HCT116 (cell line): ENCODE results near the gene TSPAN5.

Source experiments
- CEBPB ChIP-seq: IDR thresholded peaks from 2 replicates; pipeline ENCODE4 v1.6.1; 2012; ENCODE audit warnings: low read depth
- EGR1 ChIP-seq: IDR thresholded peaks from 2 replicates; pipeline ENCODE4 v1.6.1; 2012; ENCODE audit warnings: low read depth
- EZH2 ChIP-seq: fragments of 200-600 bp; sonication (generic); IDR thresholded peaks from 2 replicates; pipeline ENCODE4 v1.6.1; 2017; ENCODE audit warnings: antibody characterized with exemption, mixed run types
- POLR2A ChIP-seq: IDR thresholded peaks from 2 replicates; pipeline ENCODE4 v1.7.0; 2011; ENCODE audit warnings: borderline replicate concordance; ENCODE audit not compliant: insufficient read depth, insufficient read length; ENCODE audit errors: extremely low read depth
- POLR2AphosphoS5 ChIP-seq: IDR thresholded peaks from 2 replicates; pipeline ENCODE4 v1.6.1; 2011; ENCODE audit warnings: mild to moderate bottlenecking, low read depth, low read length, moderate library complexity
- RAD21 ChIP-seq: IDR thresholded peaks from 2 replicates; pipeline ENCODE4 v1.6.1; 2012; ENCODE audit warnings: low read depth, mild to moderate bottlenecking
- SP1 ChIP-seq: IDR thresholded peaks from 2 replicates; pipeline ENCODE4 v1.6.1; 2012; ENCODE audit warnings: low read depth
- TCF7L2 ChIP-seq: IDR thresholded peaks from 2 replicates; pipeline ENCODE4 v1.7.0; 2011; ENCODE audit warnings: borderline replicate concordance, inconsistent platforms; ENCODE audit not compliant: insufficient read depth, insufficient read length; ENCODE audit errors: extremely low read depth
- YY1 ChIP-seq: IDR thresholded peaks from 2 replicates; pipeline ENCODE4 v1.6.1; 2011; ENCODE audit warnings: low read length, low read depth, moderate library complexity, mild to moderate bottlenecking; ENCODE audit not compliant: insufficient replicate concordance; ENCODE audit errors: extremely low read depth
- ZFX ChIP-seq: fragments of 450-650 bp; IDR thresholded peaks from 2 replicates; pipeline ENCODE4 v1.6.1; 2017
- ZNF274 ChIP-seq: fragments of 200-500 bp; sonication (Bioruptor generic); IDR thresholded peaks from 2 replicates; pipeline ENCODE4 v1.6.1; 2014; ENCODE audit warnings: mild to moderate bottlenecking, low read depth, low read length, inconsistent platforms
- TF ChIP-seq, protein P1 (sequence below), 3 experiments: fragments of 200-600 bp in 1 of 3; sonication (generic) in 1 of 3; IDR thresholded peaks in 2 of 3; conservative IDR thresholded peaks in 1 of 3; 2 replicates each; pipeline ENCODE4 v1.5.1; 2012 to 2017; ENCODE audit warnings: low read depth in 2 of 3, low read length in 2 of 3, antibody characterized with exemption in 1 of 3, borderline replicate concordance in 1 of 3, control low read depth in 1 of 3, mild to moderate bottlenecking in 1 of 3, mixed read lengths in 1 of 3, mixed run types in 1 of 3, moderate library complexity in 1 of 3; ENCODE audit not compliant: insufficient read depth in 1 of 3
- TF ChIP-seq, protein P2 (sequence below): IDR thresholded peaks from 2 replicates; pipeline ENCODE4 v1.6.1; 2012; ENCODE audit warnings: low read depth
- TF ChIP-seq, protein P3 (sequence below): IDR thresholded peaks from 2 replicates; pipeline ENCODE4 v1.6.1; 2012

DNA sequence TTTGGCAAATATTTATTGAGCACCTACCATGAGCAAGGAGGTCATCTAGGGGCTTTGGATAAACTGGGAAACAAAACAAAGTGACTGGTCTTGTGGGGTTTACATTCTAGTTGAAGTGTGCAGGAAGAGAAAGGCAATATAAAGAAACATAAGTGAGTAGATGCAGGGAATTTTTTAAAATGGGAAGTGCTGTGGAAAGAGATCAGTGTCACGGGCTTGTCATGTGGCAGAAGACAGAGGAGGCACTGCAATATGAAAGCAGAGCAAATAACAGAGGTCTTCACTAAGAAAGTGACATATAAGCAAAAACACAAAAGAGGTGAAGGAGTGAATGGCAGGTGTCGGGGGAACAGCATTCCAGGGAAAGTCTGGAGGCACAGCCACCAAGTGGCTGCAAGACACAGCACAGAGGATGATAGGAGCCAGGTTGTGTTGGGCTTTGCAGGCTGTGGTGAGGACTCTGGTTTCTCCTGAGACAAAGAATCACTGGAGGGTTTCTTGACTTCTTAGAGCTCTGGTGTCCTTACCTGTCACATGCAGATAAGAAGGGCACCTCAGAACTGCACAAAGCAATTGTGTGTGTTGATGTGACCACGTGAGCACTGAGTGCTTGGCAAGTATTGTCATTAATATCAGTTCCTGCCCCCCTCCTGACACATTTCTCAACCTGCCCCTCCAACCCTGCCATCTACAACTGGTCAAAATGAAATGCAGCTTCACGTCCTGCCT, 143.5 kb downstream of the TSPAN5 start:
- TF ChIP-seq, protein P1, sequence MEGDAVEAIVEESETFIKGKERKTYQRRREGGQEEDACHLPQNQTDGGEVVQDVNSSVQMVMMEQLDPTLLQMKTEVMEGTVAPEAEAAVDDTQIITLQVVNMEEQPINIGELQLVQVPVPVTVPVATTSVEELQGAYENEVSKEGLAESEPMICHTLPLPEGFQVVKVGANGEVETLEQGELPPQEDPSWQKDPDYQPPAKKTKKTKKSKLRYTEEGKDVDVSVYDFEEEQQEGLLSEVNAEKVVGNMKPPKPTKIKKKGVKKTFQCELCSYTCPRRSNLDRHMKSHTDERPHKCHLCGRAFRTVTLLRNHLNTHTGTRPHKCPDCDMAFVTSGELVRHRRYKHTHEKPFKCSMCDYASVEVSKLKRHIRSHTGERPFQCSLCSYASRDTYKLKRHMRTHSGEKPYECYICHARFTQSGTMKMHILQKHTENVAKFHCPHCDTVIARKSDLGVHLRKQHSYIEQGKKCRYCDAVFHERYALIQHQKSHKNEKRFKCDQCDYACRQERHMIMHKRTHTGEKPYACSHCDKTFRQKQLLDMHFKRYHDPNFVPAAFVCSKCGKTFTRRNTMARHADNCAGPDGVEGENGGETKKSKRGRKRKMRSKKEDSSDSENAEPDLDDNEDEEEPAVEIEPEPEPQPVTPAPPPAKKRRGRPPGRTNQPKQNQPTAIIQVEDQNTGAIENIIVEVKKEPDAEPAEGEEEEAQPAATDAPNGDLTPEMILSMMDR (IDR thresholded peaks at IDR 0.05 in 2 of 3, conservative IDR thresholded peaks at IDR 0.05 in 1 of 3; ENCODE audit: borderline replicate concordance in 1 of 3, insufficient read depth in 1 of 3, low read depth in 2 of 3, low read length in 2 of 3) = no peak
- TF ChIP-seq EZH2 = no peak
- no peak for TF ChIP-seq TCF7L2
- no peak for TF ChIP-seq CEBPB
- no peak for TF ChIP-seq EGR1
- TF ChIP-seq SP1 = no peak
- no peak for TF ChIP-seq POLR2AphosphoS5
- TF ChIP-seq ZFX = no peak
- TF ChIP-seq ZNF274 = no peak
- no peak for TF ChIP-seq POLR2A
- TF ChIP-seq RAD21 = no peak
- TF ChIP-seq, protein P2, sequence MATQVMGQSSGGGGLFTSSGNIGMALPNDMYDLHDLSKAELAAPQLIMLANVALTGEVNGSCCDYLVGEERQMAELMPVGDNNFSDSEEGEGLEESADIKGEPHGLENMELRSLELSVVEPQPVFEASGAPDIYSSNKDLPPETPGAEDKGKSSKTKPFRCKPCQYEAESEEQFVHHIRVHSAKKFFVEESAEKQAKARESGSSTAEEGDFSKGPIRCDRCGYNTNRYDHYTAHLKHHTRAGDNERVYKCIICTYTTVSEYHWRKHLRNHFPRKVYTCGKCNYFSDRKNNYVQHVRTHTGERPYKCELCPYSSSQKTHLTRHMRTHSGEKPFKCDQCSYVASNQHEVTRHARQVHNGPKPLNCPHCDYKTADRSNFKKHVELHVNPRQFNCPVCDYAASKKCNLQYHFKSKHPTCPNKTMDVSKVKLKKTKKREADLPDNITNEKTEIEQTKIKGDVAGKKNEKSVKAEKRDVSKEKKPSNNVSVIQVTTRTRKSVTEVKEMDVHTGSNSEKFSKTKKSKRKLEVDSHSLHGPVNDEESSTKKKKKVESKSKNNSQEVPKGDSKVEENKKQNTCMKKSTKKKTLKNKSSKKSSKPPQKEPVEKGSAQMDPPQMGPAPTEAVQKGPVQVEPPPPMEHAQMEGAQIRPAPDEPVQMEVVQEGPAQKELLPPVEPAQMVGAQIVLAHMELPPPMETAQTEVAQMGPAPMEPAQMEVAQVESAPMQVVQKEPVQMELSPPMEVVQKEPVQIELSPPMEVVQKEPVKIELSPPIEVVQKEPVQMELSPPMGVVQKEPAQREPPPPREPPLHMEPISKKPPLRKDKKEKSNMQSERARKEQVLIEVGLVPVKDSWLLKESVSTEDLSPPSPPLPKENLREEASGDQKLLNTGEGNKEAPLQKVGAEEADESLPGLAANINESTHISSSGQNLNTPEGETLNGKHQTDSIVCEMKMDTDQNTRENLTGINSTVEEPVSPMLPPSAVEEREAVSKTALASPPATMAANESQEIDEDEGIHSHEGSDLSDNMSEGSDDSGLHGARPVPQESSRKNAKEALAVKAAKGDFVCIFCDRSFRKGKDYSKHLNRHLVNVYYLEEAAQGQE = no peak
- TF ChIP-seq, protein P3, sequence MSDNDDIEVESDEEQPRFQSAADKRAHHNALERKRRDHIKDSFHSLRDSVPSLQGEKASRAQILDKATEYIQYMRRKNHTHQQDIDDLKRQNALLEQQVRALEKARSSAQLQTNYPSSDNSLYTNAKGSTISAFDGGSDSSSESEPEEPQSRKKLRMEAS = no peak
- TF ChIP-seq YY1 = no peak
